Measurements from ENCODE around the gene DDX42. TPM values are rescaled to one million over a fixed set of nuclear protein-coding genes. Genes with fewer than 3 reads are reported as not detected.

DDX42 gene
- total RNA-seq, 1 experiment from 2014 or later, result 64.8 TPM

Other genes with a start within 250 kb of the DDX42 start
- 37.3 and 47.4 TPM in 2 replicates for gene DCAF7, start 223.7 kb upstream of the DDX42 start, total RNA-seq (2014; rRNA removed; shearing (Covaris generic))
- gene TACO1, start 173.3 kb upstream of the DDX42 start, total RNA-seq (2014; rRNA removed; shearing (Covaris generic)), result 37.1 and 37.4 TPM in 2 replicates
- 31.5 and 39.5 TPM in 2 replicates for gene MAP3K3, start 151.8 kb upstream of the DDX42 start, total RNA-seq (2014; rRNA removed; shearing (Covaris generic))
- gene LIMD2, start 74.0 kb upstream of the DDX42 start, total RNA-seq (2014; rRNA removed; shearing (Covaris generic)), result 43.2 and 75.7 TPM in 2 replicates
- gene STRADA, start 32.4 kb upstream of the DDX42 start, total RNA-seq (2014; rRNA removed; shearing (Covaris generic)), result 25.2 and 28.8 TPM in 2 replicates
- 59.7 and 78.3 TPM in 2 replicates for gene CCDC47, start 573 bp upstream of the DDX42 start, total RNA-seq (2014; rRNA removed; shearing (Covaris generic))
- gene PSMC5, start 53.3 kb downstream of the DDX42 start, total RNA-seq (2014; rRNA removed; shearing (Covaris generic)), result 51.2 and 69.5 TPM in 2 replicates
- 48.0 and 50.6 TPM in 2 replicates for gene FTSJ3, start 53.5 kb downstream of the DDX42 start, total RNA-seq (2014; rRNA removed; shearing (Covaris generic))
- gene SMARCD2, start 68.5 kb downstream of the DDX42 start, total RNA-seq (2014; rRNA removed; shearing (Covaris generic)), result 114 and 138 TPM in 2 replicates
- not detected in 2 replicates for gene CSH2, start 99.5 kb downstream of the DDX42 start, total RNA-seq (2014; rRNA removed; shearing (Covaris generic))
- gene GH2, start 107.8 kb downstream of the DDX42 start, total RNA-seq (2014; rRNA removed; shearing (Covaris generic)), result not detected in 2 replicates
- gene CSH1, start 122.4 kb downstream of the DDX42 start, total RNA-seq (2014; rRNA removed; shearing (Covaris generic)), result not detected in 2 replicates
- not detected in 2 replicates for gene CSHL1, start 137.1 kb downstream of the DDX42 start, total RNA-seq (2014; rRNA removed; shearing (Covaris generic))
- not detected in 2 replicates for gene GH1, start 144.7 kb downstream of the DDX42 start, total RNA-seq (2014; rRNA removed; shearing (Covaris generic))
- 0.10 and 0.72 TPM in 2 replicates for gene CD79B, start 158.2 kb downstream of the DDX42 start, total RNA-seq (2014; rRNA removed; shearing (Covaris generic))
- 0.02 TPM in 1 of 2 replicates, not detected in the other for gene SCN4A, start 198.7 kb downstream of the DDX42 start, total RNA-seq (2014; rRNA removed; shearing (Covaris generic))
- 0.31 and 0.76 TPM in 2 replicates for gene PRR29, start 224.2 kb downstream of the DDX42 start, total RNA-seq (2014; rRNA removed; shearing (Covaris generic))
- 0.17 and 0.22 TPM in 2 replicates for gene ICAM2, start 246.5 kb downstream of the DDX42 start, total RNA-seq (2014; rRNA removed; shearing (Covaris generic))

Data from A172 (cell line).